HG03025 (cell line): ENCODE measurements around the gene GYS1.
"Not testable (repeated sequence)": the region's sequence is repeated elsewhere in the genome, so short reads cannot be mapped to it uniquely, and the experiment has no call there.

Experiments used
- ATAC-seq: cut with Tn5 transposase; IDR thresholded peaks from one replicate; pipeline ENCODE4 v1.9.1; 2021; ENCODE audit warnings: mild to moderate bottlenecking, moderate library complexity; ENCODE audit not compliant: unreplicated experiment, low FRiP score

GYS1 gene

DNA sequence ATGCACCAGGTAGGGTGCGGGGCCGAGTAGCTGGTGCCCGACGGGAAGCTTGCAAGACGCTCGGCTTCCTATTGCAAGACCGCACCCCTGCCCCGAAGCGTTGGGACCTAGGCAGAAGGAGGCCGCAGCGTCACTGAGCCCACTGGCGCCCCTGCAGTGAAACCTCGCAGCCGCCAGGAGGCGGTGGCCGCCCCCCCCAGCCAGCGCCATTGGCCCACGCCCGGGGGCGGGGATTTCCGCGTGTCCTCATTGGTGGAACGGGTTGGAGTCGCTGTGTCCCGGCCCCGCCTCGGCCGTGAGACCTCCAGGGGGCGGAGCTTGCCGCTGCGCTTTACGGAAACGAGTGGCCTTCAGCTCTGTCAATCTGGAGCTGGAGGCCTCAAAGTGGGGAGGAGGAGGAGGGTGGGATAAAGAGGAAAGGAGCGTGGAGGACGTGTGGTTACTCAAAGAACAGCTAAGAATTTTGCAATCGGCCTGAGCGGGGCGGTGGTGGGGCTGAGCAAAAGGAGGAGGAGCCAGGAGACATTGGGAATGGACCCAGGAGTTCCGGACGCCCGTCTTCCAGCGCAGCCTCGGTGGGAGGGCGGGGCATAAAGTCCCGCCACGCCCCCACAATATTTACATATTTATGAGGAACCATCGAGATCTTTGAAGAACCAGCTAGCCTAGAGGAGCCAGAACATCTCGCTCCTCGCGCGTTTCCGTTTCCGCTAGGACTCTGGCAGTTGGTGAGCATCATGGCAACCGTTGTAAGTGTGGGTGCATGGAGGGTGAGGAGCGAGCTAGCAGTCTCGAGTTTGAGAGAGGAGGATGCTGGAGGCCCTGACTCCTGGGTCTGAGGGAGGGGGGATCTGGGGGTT lies at the start of gene GYS1, which contains the start of gene RUVBL2:
TSS of gene GYS1 (minus strand) at position 135 of the 860 bp plus-strand sequence. CDS start 197 bp downstream, outside the sequence.
TSS of gene RUVBL2 (plus strand) at position 713 of the 860 bp plus-strand sequence. CDS start at position 738, 25 bp downstream.
- ATAC-seq = peak; percentile 77

DNA sequence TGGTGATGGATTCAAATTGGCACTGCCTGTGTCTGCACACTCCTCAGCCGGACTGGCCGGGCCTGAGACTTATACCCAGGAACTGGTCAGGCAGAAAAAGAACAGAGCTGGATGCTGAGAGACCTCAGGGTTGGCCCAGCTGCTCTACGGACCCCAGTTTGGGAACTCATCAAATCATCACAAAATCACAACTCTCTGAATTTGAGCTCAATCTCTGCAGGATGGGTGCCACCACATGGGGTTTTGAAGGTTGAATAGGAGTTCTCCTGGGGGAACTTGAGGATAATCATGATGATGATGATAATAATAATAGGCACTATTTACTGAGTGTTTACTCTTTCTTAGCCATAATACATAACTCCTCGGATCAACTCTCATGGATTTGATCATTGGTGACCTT lies 49.6 kb upstream of the GYS1 start:
- not testable (repeated sequence) for ATAC-seq

DNA sequence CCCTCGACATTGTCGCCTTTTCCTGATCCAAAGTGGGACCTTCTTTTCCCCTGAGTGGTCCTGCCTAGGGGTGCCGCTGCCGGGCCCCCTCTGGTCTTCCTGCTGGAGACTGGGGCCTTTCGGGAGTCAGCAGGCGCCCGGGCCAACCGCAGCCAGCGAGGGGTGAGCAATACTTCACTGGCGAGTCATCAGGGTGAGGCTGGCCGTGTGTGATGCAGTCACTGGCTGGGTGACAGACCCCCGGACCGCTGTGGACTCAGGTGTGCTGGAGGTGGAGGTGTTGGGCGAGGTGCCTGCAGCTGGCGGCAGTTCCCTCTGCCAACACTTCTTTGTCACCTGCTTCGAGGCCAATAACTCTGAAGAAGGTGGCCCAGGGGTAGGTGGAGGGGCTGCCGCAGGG lies 49.1 kb upstream of the GYS1 start:
- ATAC-seq = no peak

DNA sequence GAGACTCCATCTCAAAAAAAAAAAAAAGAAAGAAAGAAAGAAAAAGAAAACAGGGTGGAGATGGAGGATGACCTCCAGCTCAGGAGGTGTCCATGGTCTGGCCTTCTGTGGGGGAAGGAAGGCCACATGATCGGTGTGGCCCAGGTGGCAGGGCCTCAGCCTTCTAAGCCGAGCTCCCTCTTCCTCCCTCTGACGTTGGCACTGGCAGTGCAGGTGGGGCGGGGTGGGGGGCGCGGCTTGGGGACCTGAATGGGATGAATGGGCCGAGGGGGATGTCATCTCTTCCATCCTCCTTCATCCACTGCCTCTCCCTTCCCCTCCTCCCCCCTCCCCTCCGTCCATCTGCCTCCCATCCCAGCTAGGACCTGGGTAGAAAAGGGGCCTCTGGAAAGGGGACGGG lies 46.6 kb upstream of the GYS1 start:
- ATAC-seq = not testable (repeated sequence)

DNA sequence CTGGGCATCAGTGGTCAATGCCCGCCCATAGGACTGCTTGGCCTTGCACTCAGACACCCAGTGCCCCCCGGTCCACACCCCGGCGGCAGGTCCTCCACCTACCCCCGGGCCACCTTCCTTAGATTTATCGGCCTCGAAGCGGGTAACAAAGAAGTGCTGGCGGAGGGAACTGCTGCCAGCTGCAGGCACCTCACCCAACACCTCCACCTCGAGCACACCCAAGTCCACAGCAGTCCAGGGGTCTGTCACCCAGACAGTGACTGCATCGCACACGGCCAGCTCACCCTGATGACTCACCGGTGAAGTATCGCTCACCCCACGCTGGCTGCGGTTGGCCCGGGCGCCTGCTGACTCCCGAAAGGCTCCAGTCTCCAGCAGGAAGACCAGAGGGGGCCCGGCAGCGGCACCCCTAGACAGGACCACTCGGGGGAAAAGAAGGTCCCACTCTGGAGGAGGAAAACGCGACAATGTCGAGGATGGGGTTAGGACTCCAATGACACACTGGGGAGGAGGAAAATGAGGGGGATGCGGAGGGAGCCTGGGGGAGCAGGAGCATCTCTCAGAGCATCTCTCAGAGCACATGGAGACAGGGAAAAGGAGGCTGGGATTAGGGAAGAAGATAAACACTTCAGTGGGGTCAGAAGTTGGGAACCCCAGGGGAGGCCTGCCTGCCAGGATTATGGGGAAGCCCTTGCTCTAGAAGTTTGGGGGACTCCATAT lies 45.6 kb upstream of the GYS1 start:
- ATAC-seq = not testable (repeated sequence)

DNA sequence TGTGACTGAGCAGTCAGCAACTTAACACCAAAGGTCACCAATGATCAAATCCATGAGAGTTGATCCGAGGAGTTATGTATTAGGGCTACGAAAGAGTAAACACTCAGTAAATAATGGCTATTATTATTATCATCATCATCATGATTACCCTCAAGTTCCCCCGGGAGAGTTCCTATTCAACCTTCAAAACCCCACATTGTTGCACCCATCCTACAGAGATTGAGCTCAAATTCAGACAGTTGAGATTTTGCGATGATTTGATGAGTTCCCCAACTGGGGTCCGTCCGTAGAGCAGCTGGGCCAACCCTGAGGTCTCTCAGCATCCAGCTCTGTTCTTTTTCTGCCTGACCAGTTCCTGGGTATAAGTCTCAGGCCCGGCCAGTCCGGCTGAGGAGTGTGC lies 45.0 kb upstream of the GYS1 start:
- ATAC-seq = not testable (repeated sequence)

DNA sequence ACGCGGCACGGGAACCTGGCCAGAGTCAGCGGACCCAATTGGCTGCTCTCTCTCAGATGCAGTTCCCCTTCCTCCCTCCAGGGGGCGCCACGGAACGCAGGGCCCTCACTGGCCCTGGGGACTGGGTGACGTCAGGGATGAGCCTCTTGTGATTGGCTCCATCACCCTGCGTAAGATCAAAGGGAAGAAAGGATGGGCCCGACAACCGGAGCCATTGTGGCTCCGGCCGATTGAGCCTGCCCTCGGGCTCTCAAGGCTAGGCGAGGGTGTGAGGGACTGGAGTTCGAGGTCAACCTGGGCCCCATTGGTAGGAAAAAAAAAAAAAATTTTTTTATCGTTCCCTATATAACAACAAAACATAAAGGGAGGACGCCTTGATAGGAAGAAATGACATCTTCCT lies 43.7 kb upstream of the GYS1 start, which contains the start of gene CGB1:
TSS of gene CGB1 (minus strand) at position 81 of the 400 bp plus-strand sequence. CDS start 184 bp downstream, outside the sequence.
- ATAC-seq = not testable (repeated sequence)

DNA sequence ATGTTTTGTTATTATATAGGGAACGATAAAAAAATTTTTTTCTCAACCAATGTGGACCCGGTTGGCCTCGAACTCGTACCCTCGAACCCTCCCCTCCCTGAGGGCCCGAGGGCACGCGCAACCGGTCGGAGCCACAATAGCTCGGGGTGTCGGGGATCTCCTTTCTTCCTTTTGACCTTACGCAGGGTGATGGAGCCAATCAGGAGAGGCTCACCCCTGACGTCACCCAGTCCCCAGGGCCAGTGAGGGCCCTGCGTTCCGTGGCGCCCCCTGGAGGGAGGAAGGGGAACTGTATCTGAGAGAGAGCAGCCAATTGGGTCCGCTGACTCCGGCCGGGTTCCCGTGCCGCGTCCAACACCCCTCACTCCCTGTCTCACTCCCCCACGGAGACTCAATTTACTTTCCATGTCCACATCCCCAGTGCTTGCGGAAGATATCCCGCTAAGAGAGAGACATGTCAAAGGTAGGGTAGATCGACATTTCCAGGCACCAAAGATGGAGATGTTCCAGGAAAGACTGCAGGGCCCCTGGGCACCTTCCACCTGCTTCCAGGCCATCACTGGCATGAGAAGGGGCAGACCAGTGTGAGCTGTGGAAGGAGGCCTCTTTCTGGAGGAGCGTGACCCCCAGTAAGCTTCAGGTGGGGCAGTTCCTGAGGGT lies 38.7 kb upstream of the GYS1 start, which contains the start of gene CGB2:
TSS of gene CGB2 (plus strand) at position 249 of the 660 bp plus-strand sequence. CDS start at position 455, 206 bp downstream.
- ATAC-seq = not testable (repeated sequence)

DNA sequence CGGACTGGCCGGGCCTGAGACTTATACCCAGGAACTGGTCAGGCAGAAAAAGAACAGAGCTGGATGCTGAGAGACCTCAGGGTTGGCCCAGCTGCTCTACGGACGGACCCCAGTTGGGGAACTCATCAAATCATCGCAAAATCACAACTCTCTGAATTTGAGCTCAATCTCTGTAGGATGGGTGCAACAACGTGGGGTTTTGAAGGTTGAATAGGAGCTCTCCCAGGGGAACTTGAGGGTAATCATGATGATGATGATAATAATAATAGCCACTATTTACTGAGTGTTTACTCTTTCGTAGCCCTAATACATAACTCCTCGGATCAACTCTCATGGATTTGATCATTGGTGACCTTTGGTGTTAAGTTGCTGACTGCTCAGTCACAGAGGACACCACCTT lies 37.2 kb upstream of the GYS1 start:
- not testable (repeated sequence) for ATAC-seq

DNA sequence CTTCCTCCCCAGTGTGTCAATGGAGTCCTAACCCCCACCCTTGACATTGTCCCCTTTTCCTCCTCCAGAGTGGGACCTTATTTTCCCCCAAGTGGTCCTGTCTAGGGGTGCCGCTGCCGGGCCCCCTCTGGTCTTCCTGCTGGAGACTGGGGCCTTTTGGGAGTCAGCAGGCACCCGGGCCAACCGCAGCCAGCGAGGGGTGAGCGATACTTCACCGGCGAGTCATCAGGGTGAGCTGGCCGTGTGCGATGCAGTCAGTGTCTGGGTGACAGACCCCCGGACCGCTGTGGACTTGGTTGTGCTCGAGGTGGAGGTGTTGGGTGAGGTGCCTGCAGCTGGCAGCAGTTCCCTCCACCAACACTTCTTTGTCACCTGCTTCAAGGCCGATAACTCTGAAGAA lies 36.6 kb upstream of the GYS1 start:
- ATAC-seq = not testable (repeated sequence)

DNA sequence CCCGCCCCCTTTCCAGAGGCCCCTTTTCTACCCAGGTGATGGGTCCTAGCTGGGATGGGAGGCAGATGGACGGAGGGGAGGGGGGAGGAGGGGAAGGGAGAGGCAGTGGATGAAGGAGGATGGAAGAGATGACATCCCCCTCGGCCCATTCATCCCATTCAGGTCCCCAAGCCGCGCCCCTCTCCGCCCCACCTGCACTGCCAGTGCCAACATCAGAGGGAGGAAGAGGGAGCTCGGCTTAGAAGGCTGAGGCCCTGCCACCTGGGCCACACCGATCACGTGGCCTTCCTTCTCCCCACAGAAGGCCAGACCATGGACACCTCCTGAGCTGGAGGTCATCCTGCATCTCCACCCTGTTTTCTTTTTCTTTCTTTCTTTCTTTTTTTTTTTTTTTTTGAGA lies 35.6 kb upstream of the GYS1 start:
- ATAC-seq = not testable (repeated sequence)

DNA sequence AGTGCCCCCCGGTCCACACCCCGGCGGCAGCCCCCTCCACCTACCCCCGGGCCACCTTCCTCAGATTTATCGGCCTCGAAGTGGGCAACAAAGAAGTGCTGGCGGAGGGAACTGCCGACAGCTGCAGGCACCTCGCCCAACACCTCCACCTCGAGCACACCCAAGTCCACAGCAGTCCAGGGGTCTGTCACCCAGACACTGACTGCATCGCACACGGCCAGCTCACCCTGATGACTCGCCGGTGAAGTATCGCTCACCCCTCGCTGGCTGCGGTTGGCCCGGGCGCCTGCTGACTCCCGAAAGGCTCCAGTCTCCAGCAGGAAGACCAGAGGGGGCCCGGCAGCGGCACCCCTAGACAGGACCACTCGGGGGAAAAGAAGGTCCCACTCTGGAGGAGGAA lies 32.5 kb upstream of the GYS1 start:
- not testable (repeated sequence) for ATAC-seq

DNA sequence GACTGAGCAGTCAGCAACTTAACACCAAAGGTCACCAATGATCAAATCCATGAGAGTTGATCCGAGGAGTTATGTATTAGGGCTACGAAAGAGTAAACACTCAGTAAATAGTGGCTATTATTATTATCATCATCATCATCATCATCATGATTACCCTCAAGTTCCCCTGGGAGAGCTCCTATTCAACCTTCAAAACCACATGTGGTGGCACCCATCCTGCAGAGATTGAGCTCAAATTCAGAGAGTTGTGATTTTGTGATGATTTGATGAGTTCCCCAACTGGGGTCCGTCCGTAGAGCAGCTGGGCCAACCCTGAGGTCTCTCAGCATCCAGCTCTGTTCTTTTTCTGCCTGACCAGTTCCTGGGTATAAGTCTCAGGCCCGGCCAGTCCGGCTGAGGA lies 32.0 kb upstream of the GYS1 start:
- ATAC-seq = not testable (repeated sequence)

DNA sequence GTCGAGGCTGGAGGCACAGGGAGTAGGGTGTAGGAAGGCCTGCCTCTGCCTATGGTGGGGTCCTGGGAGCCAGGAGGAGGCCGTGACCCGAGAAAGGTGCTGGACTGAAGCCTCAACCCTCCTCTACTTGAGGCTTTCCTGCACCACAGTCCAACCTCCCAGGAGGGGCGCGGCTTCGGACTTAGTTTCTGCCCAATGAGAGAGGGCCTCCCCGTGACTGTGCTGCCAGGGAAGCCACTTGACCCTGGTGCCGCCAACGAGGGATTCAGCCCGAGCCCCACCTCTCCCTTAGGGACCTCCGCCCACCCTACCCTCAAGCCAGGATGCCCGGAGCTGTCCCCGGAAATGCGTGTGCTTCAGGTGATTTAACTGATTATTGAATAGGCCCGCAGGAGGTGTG lies 31.1 kb upstream of the GYS1 start, which contains the start of gene CGB3:
TSS of gene CGB3 (minus strand) at position 101 of the 400 bp plus-strand sequence. CDS start 362 bp downstream, outside the sequence.
- not testable (repeated sequence) for ATAC-seq

DNA sequence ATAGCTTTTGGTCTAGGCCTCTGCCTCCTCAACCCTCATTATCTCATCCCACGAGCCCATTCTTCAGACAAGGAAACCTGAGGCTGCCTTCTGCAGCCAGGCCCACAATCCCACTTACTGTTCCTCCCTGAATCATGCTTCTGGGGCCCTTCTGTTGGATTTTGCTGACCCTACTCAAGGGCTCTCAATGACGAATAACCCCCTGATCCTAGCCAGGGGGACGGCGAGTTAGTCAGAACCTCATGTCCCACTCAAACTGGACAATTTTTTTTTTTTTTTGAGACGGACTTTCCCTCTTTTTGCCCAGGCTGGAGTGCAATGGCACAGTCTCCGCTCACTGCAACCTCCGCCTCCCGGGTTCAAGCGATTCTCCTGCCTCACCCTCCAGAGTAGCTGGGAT lies 29.0 kb upstream of the GYS1 start:
- no peak for ATAC-seq

DNA sequence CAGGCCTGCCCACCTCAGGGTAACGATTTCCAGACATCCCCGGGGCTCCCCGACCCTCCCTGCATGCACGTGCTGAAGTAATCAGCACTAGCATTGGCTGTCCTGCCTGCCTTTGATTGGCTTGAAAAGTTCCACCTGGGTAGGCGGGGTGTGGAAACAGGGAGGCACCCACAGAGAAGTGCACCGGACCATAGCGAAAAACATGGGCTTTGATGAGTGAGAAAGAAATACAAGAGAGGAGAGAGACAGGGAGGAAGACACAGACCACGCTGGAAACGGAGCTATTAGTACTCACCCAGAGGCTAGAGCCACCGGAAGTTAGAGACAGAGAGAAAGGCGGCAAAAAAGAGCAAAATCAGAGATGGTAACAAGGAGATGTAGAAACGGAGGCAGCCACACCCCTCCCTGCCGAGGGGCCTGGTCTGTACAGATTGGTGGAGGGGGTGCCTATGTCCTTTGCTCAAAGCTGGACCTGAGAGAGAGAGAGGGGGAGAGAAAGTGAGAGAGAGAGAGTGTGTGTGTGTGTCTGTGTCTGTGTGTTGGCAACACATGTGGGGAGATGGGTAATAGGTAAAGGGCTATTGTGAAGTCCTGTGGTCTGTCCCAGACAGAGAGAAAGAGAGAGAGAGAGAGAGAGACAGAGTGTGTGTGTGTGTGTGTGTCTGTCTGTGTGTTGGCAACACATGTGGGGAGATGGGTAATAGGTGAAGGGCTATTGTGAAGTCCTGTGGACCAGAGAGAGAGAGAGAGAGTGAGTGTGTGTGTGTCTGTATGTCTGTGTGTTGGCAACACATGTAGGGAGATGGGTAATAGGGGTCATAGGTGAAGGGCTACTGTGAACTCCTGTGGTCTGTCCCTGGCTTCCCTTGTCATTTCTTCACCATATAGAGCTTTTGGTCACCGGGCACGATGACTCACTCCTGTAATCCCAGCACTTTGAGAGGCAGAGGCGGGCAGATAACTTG lies 28.1 kb upstream of the GYS1 start:
- ATAC-seq = no peak

DNA sequence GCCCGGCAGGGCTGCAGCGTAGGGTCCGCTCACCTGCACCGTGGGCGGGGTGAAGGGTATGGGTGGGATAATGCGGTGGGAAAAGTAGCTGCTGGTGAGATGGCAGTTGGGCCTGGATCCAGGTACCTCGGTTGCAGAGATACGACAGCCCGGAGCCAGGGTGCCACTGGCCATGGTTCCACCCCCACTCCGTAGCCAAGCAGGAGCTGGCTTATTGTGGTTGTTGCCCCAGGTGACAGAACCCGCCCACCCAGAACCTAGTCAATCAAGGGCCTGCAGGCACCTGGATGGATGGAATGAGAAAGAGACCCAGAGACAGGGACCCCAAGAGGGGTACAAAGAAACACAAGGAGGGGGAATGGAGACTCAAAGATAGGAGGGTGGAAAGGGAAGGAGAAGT lies 27.2 kb upstream of the GYS1 start:
- no peak for ATAC-seq

DNA sequence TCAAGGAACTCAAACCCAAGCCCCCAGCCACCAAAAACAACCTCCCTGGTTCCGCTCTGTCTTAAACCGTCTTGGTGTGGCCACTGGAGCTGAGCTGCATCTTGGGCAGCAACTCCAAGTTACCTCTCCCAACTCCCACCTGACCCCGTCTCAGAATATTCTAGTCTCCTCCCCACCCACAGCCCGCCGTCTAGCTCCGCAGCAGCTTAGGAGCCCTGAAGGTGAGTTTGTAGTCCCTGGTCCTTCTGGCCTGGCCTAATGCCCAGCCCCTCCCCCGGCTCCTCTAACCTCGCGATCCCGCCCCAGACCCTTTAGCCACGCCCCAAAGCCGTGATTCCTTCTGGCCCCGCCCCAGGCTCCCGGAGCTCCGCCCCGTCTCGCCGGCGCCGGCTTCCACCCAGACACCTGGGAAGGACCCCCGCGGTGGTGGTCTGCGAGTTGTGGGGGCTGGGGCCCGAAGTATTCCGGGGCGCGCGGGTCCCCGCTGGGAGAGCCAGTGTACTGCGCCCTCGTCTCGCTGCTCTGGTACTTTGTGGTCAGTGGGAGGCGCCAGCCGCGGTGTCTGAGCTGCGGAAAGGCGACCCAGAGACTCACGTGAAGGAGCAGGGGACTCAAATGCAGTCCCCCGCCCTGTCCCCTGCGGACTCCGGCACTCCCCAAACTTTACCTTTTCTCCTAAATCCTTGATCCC lies 26.3 kb upstream of the GYS1 start:
- no peak for ATAC-seq
